HG02571 (cell line): Measurements from ENCODE around the gene CLDN14.

ENCODE experiments used
- ATAC-seq: cut with Tn5 transposase; IDR thresholded peaks from one replicate; pipeline ENCODE4 v1.9.1; 2021; ENCODE audit warnings: mild to moderate bottlenecking, moderate library complexity; ENCODE audit not compliant: unreplicated experiment

The CLDN14 gene

DNA sequence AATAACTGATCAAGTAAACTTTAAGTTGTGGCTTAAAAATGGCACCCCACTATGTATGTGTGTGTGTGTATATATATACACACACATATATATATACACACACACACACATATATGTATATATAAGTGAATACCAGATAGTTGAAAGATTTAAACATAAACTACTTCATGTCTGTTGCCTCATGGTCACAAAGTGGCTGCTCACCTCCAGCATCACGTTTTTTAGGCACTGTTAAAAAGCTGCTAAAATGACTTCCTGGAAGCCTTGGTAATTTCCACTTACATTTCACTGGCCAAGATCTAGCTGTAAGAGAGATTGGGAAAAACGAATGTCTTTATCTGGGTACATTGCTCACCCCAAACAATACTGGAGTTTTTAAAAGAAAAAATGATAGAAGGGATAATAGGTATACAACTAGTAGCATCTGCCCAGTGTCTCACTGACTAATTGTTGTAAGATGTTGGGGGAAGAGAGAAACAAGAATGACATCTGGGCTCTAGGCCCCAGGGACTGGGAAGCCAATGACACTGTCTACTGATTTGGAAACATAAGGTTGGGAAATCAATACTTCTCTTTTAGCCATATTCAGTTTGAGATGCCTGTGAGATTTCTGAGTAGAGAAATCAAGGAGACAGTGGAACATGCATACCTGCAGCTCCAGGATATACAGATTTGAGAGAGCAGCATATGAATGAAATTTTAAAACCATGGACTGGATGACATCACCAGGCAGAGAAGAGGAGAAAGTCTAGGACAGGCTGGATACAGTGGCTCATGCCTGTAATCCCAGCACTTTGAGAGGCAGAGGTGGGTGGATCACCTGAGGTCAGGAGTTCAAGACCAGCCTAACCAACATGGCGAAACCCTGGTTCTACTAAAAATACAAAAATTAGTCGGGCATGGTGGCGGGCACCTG lies 42.8 kb downstream of the CLDN14 start:
- ATAC-seq: no peak

DNA sequence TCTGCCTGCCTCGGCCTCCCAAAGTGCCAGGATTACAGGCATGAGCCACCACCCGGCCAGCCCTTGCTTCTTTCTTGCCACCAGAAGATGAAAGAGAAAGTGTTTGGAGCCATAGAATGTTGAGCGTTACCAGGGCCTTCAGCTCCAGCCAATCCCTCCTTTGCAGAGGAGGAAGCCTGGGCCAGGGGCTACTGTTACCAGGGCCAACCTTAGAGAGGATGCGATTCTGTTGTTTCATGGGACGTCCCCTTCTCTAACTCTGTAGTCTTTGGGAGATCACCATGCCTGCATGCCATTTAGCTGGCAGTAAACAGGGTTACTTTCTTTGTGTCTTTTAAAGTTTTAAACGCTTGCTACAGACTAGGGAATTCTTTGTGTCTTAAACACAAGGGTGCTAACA lies 45.8 kb downstream of the CLDN14 start:
- no peak for ATAC-seq

DNA sequence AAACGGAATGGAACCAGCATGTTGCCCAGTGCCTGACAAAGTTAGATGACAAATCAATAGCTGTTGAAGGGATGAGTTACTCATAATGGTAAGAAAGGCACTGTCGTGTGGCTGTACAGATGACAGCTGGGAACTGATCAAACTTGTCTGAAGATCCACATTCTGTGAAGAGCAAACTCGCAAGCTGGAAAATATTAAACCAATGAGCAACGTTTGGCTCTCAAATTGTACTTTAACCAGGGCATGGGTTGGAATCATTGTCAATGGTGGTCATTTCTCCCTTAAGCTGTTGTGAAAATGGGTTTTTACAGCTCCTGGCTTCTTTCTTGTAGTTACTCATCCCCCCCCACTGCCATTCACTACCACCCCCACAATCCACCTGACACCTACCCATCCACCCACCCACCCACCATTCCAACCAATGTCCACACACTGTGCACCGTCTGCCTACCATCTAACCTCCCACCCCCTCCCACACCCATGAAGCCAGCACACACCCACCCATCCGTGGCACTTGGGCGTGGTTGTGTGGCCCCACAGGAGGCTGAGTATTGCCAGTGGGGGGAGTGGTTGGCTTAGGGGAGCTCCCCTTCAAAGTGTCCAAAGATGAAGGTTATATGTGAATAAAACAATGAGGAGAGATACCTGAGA lies 46.7 kb downstream of the CLDN14 start:
- no peak for ATAC-seq

DNA sequence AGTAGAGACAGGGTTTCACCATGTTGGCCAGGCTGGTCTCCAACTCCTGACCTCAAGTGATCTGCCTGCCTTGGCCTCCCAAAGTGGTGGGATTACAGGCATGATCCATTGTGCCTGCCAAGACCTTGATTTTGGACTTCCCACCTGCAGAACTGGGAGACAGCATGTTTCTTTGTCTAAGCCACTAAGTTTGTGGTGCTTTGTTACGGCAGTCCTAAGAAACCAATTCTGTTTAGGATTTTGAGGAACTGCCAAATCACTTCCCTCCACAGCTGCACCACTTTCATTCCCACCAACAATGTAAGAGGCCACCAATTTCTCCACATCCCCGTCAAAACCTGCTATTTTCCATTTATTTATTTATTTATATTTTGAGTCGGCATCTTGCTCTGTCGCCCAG lies 48.7 kb downstream of the CLDN14 start:
- no peak for ATAC-seq

DNA sequence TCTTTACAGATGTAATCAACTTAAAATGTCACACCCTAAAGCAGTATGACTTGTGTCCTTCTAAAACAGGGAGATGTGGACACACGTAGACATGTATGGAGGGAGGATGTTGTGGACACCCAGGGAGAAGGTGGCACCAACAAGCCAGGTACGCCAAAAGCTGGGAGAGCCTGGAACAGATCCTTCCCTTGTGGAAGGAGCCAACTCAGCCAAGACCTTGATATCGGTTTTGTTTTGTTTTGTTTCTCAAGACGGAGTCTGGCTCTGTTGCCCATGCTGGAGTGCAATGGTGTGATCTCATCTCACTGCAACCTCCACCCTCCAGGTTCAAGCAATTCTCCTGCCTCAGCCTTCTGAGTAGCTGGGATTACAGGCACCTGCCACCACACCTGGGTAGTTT lies 49.1 kb downstream of the CLDN14 start:
- ATAC-seq: no peak

DNA sequence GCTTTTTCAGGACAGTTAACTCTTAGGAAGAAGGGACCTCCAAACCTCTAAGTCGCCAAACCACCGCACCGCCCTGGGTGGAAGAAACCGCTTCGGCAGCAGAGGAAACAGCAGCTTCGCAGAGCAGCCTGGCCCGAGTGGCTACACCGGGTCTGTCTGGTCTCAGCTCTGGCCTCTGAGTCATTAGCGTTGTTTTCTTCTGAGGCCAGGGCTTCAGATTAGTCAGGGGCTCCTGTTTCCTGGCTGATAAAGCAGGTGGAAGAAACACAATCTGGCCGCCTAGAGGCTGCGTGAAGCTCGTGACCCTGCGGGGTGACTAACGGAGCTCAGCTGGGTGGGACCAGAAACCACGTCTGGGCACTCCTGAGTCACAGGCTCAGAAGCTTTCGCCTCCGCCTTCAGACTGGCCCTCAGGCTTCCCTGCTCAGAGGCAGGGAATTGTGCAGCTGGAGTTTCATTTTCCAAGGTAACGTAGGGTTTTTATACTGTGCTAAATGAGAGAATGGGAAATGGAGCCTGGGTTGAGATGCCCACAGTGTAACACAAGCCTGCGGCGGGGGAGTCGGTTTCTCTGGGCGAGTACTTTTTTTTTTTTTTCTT lies 49.9 kb downstream of the CLDN14 start:
- peak; percentile 71 for ATAC-seq

DNA sequence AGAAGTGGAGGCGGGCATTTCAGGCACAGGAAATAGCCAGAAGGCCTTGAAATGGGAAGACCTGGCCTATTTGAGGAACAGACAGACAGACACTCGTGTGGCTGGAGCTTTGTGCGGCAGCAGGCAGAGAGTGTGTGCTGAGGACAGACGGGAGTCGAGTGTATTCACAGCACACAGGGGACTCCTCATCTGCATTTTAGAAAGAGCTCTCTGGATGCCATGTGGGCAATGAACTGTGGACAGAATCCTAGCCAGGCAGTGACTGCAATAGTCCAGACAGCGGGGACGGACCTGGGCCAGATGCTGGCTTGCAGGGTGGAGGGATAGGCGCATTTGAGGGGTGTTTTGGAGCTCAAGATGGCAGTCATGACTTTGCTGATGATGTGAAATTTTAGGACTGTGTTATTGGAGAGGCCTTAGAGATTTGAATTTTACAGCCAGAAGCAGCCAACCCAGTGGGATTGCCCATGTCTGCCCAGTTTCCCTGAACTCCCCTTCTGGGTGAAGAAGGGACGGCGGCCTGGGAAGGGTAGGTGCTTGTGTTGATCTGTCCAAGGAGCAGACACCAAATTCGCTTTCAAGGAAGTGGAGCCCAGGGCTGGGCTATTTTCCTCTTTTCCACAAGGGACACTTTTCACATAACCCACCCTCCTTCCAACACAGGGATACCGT lies 51.0 kb downstream of the CLDN14 start:
- no peak for ATAC-seq

DNA sequence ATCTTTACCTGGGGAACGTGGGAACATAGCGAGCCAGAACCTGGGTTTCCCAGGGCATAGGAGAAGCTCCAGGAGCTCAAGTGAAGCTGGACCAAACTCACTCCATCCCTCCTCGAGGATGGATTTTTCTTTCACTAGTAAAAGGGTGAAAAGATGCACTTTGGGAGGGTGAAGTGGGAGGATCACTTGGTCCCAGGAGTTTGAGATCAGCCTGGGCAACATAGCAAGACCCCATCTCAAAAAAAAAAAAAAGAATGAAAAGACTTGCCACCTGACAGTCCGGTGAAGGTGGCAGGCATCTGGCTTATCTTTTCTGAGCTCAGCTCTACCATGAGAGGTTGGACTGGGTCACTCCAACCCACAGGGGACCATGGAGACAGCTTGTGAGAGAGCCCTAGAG lies 52.4 kb downstream of the CLDN14 start:
- ATAC-seq: no peak

DNA sequence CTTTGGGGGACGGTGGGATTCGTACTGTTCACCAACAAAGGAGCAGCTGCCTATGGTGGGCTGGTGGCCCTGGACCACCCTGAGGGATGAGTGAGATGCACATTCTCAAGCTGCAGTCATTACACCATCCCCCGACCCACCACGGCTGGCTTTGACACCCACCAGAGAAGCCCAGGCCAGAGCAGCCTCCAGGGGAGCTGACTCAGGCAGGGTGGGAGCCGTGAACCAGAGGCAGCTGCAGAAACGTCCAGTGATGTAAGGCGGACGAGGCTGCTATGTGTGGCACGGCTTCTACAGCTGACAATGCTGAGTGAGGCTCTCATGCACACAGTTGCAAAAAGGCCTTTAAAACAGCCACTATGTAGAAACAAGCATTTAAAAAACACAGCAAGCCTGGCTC lies 54.6 kb downstream of the CLDN14 start:
- no peak for ATAC-seq

DNA sequence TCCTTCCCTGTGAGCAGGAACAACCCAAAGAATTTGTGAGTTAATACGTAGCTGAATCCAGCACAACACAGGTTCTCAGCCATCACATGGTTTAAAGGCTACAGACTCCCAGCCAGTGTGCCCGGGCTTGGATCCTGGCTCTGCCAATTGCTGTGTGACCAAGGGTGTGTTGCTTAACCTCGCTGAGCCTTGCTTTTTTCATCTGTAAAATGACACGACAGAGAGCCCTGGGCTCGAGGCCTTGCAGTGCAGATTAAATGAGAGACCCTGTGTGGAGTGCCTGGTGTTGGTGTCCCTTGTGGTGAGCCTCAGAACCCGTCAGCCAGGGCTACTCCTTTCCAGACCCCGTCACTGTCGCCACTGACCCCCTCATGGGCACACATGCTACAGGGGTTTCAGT lies 55.3 kb downstream of the CLDN14 start:
- no peak for ATAC-seq

DNA sequence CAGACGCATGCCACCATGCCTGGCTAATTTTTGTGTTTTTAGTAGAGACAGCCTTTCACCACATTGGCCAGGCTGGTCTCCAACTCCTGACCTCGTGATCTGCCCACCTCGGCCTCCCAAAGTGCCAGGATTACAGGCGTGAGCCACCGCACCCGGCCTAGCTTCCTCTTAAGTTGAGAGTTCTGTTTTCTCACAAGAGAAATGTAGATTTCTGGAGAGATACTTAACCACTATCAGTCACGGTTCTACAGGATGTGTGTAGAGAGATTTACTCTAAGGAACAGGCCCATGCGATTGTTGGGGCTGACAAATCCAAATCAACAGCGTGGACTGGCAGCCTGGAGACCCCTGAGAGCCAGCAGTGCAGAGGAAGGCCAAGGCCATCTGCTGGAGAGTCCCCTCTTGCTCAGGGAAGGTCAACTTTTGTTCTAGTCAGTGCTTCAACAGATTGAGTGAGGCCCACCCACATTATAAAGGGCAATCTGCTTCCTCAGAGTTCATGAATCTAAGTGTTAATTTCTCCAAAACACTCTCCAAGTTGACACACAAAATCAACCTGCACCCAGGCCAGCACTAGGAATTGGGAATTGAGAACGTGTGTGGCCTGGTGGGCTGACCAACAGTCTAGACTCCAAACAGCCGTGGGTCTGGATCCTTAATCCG lies 56.0 kb downstream of the CLDN14 start:
- no peak for ATAC-seq

DNA sequence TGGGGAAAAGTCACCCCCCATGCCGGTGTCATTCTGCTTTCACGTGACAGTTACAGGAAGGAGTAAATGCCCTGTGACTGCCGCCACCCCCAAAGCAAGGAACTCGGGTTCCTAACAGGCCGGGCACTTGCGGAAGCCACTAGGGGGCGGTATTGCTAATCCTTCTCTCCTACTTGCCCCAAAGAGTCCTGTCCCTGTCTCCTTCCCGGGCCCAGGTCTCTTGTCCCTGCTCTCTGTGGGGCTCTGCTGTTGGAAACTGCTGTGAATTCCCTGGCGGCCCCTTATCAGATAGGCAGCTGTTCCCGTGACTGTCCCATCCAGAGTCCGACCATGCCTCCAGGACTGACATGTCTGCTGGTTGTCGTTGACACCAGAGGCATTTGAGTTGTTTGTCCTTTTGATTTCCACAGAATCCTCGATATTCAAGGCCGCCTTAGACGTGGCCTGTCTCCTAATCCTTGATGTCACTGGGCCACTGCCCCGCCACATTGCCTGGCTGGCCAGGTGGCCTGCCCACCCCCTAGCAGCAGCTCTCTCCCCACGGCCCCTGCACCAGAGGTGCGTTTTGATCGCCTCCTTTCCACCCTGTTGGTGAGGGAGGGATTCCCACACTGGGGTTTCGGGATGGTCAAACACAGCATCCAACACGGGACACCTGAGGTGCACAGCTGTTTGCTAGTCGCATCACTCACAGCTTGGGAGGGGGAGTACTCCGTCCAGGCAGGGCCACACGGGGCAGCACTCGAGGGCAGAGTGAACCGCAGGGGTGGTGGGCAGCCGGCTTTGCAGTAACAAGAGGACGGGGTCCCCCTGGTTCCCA lies 57.4 kb downstream of the CLDN14 start:
- ATAC-seq: no peak

DNA sequence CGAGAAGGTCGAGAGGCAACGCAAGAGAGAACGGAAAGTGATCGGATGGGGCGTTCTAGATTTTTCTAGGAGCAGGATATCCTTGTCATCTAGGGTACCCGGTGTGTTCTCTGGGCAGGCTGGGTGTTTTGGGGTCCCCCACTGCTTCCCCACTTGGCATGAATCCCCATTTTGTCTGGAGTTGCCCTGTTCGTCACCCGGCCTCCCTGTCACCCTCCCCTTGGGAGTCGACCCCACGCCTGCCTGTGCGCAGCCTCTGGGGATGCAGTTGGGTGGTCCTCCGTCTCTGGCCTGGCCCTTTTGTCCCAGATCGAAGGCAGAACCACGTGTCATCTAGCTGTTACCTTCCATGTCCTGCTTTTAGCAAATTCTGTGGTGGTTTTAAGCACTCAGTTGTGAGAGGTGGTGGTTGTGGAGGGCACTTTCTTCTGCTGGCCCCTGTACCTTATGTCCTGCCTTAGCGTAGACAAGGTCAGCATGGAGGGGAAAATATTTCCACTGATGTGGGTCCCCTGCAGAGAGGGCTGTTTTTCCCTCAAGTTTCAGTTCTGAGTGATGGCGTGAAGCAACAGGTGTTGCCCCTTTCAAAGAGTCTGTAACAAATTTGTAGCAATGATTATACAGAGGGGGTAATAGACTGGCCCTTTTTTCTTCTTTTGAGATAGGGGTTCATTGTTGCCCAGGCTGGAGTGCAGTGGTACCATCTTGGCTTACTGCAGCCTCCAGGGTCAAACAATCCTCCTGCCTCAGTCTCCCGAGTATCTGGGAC lies 59.2 kb downstream of the CLDN14 start:
- no peak for ATAC-seq

DNA sequence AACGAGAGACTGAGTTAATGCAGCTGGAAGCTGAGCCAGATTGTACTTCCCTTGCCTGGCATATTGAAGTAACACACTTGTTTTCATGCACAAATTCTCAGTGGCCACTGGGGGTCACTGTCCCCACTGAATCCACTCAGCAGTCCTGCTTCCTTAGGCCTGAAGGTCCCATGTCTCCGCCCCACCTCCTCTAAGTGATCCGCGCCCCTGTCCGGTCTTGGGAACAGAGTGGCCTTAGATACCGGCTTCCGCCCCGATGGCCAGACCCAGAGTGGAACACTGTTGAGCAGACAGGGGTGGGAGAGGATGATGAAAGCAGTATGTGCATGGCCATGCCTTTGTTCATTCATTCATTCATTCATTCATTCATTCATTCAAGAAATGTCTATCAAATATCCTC lies 59.9 kb downstream of the CLDN14 start:
- no peak for ATAC-seq

DNA sequence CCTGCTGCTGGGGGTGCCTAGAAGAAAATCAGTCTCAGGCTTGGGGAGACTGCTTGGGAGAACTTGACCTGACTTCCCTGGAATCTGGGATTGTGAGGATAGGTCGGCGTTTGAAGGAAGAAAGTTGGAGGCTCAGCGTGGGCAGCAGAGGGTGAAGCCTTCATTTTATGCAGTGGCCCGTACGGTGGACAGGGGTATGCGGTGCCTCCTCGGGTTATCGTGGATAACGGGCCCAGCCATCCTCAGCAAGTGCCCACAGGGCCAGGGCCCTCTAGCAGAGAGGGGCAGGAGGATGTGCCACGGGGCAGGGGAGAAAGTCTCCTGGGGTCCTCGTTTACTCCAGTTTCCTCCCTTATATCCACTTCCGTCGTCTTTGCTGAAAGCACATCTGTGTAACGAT lies 60.7 kb downstream of the CLDN14 start:
- ATAC-seq: no peak

DNA sequence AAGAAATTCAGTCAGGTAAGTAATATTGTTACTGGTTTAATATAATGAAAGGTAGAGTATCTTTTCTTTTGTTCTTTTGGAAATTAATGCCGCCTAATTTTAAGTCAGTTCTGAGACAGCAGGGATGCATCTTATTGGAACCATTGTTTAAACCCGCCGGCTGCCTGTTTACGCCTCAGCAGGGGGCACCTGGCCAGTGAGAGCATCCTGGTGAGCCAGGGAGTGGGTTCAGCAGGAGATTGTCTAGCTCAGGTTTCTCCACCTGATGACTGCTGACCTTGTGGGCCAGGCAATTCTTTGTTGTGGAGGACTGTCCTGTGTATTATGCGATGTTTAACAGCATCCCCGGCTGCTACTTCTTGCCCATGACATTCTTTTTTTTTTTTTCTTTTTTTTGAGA lies 64.5 kb downstream of the CLDN14 start:
- ATAC-seq: no peak

DNA sequence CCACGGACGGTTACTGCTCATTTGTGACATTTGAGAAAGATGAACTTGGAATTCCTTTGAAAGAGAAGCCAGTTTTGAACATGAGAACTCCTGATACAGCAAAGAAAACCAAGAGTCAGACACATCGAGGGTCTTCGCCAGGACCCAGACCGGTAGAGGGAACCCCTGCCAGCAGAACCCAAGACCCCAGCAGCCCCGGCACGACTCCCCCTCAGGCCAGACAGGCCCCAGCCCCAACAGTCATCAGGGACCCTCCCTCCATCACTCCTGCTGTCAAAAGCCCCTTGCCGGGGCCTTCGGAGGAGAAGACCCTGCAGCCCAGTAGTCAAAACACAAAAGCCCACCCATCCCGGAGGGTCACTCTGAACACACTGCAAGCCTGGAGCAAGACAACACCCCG lies 67.0 kb downstream of the CLDN14 start:
- ATAC-seq: no peak

DNA sequence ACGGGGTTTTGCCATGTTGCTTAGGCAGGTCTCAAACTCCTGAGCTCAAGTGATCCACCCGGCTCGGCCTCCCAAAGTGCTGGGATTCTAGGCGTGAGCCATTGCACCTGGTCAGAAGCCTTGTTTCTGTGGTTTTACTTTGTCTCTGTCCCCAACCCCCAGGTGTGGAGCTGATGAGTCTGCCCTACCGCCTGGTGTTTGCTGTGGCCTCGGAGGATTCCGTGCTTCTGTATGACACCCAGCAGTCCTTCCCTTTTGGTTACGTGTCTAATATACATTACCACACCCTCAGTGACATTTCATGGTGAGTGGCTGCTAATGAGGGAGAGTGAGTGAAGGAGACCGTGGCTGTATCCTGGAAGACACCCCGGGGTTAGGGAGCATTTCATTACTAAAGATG lies 68.6 kb downstream of the CLDN14 start:
- no peak for ATAC-seq
